Central memory CD4-positive, alpha-beta T cell (primary cell): Measurements from ENCODE around the gene ENPP6.
"Not testable (repeated sequence)": the region's sequence is repeated elsewhere in the genome, so short reads cannot be mapped to it uniquely, and the experiment has no call there.

Experiments used
- DNase-seq: peaks from one replicate; pipeline ENCODE4 v3.0.0; 2022

Gene ENPP6

GRCh38 chr4:184234155-184234554, 16.5 kb upstream of the ENPP6 start:
- DNase-seq = no peak

- no peak for DNase-seq
Observed at GRCh38 chr4:184232975-184233374, 15.3 kb upstream of the ENPP6 start.

- no peak for DNase-seq
Observed at GRCh38 chr4:184232202-184232601, 14.5 kb upstream of the ENPP6 start.

GRCh38 chr4:184231573-184231972, 13.9 kb upstream of the ENPP6 start:
- no peak for DNase-seq

- no peak for DNase-seq
Observed at GRCh38 chr4:184228056-184228705, 10.5 kb upstream of the ENPP6 start.

- no peak for DNase-seq
Observed at GRCh38 chr4:184216515-184216914, 1.2 kb downstream of the ENPP6 start.

GRCh38 chr4:184215709-184216328, 1.9 kb downstream of the ENPP6 start:
- DNase-seq = no peak

GRCh38 chr4:184214931-184215330, 2.7 kb downstream of the ENPP6 start:
- DNase-seq = no peak

GRCh38 chr4:184207734-184208607, 9.7 kb downstream of the ENPP6 start:
- DNase-seq = not testable (repeated sequence)

GRCh38 chr4:184205243-184205642, 12.4 kb downstream of the ENPP6 start:
- DNase-seq = no peak

GRCh38 chr4:184203300-184203699, 14.4 kb downstream of the ENPP6 start:
- no peak for DNase-seq

- no peak for DNase-seq
Observed at GRCh38 chr4:184201179-184201578, 16.5 kb downstream of the ENPP6 start.

GRCh38 chr4:184200296-184200695, 17.4 kb downstream of the ENPP6 start:
- DNase-seq = no peak

GRCh38 chr4:184199780-184200179, 17.9 kb downstream of the ENPP6 start:
- no peak for DNase-seq

GRCh38 chr4:184198190-184198589, 19.5 kb downstream of the ENPP6 start:
- no peak for DNase-seq

- no peak for DNase-seq
Observed at GRCh38 chr4:184197536-184198082, 20.1 kb downstream of the ENPP6 start.

- no peak for DNase-seq
Observed at GRCh38 chr4:184196730-184197385, 20.8 kb downstream of the ENPP6 start.

- no peak for DNase-seq
Observed at GRCh38 chr4:184193556-184194525, 23.8 kb downstream of the ENPP6 start.

GRCh38 chr4:184192933-184193332, 24.7 kb downstream of the ENPP6 start:
- DNase-seq = no peak

GRCh38 chr4:184191267-184191666, 26.4 kb downstream of the ENPP6 start:
- no peak for DNase-seq

- DNase-seq = no peak
Observed at GRCh38 chr4:184190711-184191110, 27.0 kb downstream of the ENPP6 start.

- no peak for DNase-seq
Observed at GRCh38 chr4:184189966-184190365, 27.7 kb downstream of the ENPP6 start.
